NCI-H446 (cell line): ENCODE results near the gene KDM3B.
A peak's percentile ranks its signal among the peaks of the same experiment; 100 is the strongest.

Experiments
- DNase-seq, 2 experiments: peaks; one replicate each; lab custom pipeline; 2025; lab: John Stamatoyannopoulos, UW

The KDM3B gene

DNA sequence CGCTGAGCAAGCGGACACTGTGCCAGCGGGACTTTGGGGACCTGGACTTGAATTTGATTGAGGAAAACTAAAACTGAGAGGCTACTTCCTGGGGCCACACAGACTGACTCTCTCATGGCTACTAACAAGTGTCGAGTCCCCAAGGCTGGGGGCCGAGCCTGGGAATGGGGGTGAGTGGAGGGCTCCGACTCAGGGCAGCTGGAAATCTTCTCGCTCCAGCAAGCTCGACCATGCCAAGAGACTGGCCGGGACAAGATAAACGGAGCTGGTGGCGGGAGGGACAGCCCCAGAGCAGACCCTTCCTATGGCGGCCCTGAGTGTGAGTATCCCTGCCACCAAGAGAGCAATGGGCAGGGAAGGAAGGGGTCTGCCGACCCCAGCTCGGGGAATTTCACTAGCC, 5.6 kb upstream of the KDM3B start:
- no peak for DNase-seq

DNA sequence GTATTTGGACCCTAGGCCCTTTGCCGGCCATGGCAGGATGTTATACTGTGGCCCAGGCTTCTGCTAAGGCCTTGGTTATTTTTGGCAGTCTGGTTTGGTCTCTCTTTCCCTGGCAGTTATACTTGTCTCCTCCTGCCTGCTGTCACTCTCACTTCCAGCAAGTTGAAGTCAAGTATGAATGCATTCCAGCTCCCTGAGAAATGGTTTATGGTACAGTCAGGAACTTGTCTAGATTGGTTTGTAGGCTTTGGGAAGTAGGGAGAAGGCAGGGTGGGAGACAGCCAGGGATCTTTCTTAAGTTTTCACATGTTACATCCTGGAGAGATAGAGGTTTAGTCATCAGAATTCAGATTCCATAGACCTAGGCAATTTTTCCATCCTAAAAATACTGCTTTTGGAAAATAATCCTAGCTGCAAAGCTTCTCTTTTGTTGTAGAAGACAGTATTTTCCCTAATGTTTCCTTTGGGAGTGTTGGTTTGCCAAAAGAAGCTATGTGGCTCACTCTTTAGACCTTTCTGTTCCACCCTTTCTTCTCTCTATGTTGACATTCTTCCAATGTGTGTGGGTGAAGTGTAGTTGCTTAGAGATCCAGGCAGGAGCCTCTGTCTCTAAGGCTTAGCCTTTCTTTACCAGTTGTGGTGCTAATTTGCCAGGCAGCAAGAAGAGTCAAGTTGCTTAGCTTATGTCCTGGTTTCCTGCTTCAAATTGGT, 2.5 kb upstream of the KDM3B start:
- no peak for DNase-seq

DNA sequence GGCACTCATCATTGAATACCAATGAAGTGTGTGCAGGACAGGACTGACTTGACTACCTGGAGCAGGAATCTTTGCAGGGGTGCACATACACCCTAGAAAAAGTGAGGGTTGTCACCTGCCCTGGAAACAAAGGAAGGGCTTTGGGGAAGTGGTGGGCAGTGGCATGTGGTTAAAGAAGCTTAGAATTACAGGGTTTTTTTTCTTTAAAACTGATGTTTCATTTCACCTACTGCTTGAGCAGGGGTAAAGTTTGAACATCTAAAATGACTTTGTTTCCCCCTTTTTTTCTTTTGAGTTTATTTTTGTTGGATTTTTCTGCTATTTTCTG, 2.0 kb upstream of the KDM3B start:
- no peak for DNase-seq

DNA sequence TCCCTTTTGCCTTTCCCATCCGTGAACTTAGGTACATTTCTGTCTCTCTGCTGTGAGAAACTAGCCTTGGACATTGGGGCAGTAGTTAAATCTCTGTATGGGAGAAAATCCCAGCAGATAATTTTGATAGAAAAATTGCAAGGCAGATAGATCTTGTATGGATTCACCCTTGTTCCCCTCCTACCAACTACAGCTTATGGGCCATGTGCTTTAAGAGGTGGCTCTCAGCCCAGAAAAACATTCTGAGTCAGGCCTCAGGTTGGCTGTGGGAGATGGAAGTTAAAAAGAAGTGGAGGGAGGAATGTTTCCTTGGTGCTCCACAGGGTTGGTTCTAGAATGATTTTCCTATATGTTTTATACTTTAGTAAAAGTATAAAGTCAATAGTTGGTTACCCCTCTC, 1.4 kb upstream of the KDM3B start:
- no peak for DNase-seq

DNA sequence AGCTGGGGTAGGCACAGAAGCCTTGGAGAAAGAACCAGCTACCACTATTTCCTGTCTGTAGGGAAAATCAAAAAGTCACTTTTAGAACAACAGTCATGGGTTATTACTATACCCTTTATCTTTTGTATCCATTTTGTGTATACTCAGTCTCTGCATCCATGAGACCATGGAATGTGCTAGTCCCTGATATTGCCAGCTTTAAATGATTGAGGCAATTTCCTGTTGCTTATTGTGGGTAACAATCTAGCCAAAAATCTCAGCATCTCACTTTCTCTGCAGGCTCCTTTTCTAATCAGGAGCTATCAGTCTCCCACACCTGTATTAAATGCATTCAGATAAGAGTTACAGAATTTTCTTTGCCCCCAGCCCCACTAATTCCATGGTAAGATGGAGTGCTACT, 968 bp upstream of the KDM3B start:
- DNase-seq: no peak

DNA sequence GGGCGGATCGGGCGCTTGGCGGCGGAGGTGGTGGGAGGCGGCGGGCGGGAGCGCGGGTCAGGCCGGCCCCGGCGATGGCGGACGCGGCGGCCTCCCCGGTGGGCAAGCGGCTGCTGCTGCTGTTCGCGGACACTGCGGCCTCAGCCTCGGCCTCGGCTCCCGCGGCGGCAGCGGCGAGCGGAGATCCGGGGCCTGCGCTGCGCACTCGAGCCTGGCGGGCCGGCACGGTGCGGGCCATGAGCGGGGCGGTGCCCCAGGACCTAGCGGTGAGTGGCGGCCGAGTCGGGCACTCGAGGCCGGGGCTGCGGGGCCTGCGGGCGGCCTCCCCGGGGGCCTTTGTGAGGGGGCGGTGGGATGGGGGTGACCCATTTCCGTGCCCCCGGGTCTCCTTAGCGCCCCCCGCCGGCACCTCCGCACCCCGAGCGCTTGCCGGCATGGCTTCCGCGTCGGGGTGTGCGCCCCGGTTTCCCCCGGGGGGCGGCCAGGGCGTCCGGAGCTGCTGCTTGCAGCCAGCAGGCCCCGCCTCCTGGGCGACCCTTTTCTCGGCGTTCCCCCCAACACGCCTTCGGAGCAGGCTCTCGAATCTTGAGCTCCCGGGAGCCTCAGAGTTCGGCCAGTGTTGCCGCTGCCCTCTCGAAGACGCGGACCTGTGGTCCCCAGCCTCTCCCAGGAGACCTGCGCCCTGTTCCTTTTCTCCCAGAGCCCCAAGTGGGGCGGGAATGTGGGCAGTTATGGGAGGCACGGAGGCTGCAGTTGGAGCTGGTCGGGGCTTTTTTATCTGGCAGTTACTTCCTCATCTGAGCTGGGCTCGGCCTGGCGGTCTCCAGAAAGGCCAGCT, 456 bp downstream of the KDM3B start:
- DNase-seq: peak in 1 of 2 experiments; percentile 55

DNA sequence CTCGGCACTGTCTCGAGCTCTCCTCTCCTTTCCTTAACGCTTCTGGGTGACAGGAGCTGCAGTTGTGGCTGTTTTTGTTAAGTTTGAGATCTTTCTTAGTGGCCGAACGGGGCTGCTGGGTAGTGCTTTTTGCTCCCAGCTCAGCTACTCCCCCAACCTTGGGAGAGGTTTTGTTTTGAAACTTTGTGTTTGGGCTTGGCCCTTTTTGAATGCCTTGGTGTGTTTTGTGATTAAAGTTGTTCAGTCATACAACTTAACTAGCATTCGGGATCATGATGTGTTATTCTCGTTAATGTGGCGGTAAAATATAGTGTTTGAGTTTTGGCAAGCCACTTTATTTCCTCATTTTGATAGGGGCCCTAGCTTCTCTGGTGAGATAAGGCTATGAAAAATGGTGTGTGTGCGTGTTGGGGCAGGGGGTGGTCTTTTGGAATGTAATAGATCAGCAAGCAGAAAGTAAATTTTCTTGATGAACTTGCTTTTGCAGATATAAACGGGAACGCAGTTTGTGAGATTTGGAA, 1.1 kb downstream of the KDM3B start:
- DNase-seq: no peak

DNA sequence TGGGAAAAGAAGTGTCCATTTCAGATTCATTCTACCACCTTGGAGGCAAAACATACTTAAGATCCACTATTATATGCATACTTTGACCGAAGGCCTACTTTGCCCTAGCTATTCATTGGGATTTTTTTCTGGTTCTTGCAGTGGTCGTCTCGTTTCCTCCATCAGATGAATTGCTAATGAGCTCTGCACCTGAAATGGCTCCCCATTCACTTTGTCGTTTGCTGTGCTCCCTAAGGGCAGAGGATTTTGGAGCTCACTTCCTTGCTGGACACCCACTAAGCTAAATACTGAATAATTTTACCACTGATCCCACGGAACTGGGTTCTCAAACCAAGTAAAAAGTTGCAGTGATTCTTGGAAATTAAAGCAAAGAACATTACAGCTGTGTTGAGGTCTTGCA, 1.9 kb downstream of the KDM3B start:
- DNase-seq: no peak

DNA sequence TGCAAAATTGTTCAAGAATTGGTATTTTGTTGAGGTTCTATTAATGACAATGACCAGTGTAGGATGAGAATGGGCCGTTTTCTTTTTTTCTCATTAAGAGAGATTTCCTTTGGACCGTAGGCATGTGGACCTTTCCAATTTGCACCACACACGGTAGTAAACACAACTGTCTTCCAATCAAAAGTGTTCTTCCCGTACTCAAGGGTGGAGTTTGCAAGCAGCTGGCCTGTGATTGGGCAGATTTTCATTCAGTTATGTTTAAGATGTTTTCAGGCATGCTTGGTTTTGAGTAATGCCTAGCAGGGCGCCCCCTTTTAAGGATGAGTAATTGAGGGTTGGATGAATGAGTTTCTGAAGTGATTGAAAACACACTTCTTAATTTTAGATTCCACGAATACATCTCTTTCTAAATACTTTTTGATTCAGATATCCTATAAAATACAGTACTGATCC, 2.5 kb downstream of the KDM3B start:
- peak in 1 of 2 experiments; percentile 11 for DNase-seq

DNA sequence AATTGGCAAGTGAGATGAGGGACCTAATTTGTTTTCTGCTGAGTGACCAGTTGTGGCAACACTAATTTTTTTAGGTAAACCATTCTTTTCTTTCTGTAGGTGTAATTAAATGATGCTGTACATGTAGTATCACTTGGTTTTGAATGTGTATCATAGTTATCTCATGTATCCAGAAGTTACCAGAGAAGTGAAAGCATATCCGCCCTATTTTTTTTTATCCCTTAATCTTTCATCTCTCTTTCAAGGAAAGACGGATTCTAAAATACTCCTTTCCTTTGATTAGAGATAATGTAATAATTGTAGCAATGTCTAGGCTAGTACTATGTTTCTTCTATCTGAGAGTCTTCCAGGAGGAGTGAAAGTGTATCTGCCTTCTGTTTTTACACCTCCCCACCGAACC, 7.1 kb downstream of the KDM3B start:
- DNase-seq: no peak

DNA sequence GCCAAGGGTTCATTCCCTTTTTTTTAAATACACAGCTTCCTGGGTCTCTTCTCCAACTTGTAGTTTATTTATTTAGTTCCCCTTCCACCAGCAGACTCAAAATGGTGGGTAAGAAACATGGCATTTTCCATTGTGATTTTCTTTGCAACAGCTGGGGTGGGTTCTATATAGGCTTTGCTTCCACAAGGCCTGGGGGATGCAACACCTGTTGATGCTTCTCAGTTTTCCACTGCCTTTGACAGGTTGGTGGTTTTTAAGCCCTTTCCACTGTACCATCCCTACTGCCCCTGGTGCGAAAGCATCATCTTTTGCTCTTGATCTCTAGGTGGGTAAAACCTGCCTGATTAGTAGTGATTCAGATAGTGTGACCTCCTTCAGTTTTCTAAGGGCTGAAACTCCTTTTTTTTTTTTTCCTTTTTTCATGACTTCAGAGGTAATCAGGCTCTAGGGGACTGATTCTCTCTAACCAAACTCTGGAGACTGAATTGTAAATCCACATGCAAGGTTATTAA, 8.5 kb downstream of the KDM3B start:
- DNase-seq: no peak

DNA sequence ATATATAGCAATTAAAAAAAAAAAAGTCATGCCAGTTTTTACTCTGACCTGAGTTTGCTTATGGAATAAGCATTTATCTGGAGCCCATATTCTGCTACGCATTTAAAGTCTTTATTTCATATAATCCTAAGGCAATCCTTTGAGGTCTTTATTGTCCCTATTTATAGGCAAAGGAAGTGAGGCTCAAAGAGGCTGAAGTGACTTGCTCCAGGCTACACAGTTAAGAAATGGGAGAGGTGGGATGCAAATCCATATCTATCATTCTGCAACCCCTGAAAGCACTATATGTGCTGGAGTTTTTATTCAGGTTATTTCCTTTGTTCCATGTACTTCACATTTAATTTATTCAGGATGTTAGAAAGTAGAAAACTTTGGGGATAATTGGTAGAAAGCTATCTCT, 12.1 kb downstream of the KDM3B start:
- DNase-seq: no peak

DNA sequence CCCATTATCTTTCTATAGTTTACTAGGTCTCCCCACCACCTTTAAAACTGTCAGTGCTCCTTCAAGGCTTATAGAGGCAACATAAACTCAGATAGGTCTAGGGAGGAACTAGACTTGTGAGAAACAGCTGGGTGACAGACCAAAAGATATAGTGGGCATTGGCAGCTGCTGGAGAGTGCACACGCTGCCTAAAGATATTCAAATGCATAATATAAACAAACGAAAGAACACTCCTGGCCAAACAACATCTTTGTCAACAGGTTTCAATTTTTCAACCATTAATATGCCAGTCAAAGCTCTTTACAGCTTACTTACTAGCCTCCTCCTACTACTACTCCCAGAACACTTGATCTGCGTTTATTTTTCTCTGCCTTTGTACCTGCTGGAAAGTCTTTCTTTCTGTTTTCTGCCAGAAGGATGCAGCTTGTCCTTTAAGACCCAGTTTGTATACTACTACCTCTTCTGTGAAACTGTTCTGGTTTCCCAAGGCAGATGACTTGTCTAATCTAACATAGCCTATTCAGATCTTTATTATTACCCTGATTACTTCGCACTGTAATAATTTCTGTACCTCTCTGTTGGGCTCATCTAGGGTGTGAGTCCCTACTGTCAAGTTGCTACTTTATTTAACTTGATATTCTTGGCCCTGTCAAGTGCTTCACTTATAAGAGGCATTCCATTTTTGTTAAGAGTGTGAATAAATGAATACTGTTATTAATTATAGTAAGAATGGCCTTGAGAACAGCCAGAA, 14.3 kb downstream of the KDM3B start:
- DNase-seq: no peak

DNA sequence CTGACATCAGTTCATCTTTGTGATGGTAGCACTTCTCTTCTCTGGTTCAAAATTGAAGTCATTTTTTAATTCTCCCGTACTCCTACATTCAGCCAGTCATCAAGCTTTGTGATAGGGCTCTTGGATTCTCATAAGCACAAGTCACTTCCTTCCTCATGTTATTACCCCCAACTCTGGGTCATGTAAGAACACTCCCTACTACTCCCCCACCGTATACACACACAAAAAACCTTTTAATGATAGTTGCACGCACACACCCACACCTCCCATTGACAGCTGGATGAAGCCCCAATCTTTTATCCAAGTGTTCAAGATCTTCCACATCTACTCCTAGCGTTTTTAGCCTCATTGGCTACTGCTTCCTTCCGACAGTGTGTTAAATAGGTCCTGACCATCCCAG, 16.8 kb downstream of the KDM3B start:
- DNase-seq: no peak

DNA sequence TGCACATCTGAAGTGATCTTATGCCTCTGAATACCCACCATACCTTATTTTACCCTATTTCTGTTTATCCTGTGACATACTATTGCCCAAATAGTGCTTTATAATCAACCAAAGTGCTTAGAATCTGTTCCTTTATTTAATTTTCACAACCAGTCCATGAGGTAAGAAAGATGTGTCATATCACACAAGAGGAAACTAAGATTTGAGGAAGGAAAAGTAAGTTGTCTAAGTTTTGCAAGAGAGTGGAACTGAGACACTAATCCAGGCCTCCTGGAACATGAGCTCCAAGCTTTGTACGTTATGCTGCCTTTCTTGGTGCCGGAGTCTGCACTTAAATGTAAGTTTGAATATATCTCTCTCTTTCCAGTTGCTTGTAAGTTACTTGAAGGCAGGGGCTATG, 17.2 kb downstream of the KDM3B start:
- no peak for DNase-seq

DNA sequence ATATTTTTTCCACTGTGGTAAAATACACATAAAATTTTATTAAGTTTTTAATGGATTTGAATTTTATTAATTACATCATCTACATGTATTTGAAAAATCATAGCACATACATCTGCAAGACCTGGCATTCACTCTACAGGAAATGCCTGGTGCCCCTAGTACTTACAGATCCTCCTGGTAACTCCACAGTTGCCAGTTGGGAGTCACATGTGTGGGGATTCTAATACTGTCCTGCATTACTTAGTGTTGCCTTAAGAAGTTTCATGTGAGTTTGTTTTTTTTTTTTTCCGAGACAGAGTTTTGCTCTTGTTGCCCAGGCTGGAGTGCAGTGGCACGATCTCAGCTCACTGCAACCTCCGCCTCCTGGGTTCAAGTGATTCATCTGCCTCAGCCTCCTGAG, 18.1 kb downstream of the KDM3B start:
- no peak for DNase-seq

DNA sequence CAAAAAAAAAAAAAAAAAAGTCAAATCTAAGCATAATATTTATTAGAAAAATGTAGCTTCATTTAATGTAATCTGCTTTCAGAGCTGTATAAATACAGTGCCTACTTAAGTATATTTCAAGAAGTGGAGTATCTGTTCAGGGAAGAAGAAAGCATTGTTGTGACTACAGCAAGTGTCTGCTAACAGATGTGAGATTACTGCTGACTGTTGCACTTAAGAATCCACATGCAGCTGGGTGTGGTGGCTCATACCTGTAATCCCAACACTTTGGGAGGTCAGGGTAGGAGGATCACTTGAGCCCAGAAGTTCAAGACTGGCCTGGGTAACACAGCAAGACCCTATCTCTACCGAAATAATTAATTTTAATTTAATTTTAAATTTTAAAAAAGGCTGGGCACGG, 19.0 kb downstream of the KDM3B start:
- DNase-seq: no peak

DNA sequence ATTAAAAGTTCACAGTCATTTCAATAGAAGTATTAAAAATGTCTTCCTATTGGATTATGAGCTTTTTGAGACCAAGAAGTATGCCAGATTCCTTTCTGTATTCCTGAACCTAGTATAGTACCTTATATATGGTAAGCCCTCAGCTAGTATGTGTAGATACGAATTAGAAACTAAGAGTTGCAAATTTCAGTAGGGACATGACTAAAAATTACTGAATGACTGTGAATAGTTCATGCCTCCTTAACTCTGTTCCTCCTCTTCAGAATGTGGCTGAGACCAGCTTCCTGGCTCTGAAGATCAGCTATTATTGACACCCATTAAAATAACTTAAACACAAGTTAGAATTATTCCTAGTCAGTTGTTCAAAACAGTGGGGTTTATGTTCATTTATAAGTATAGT, 19.7 kb downstream of the KDM3B start:
- no peak for DNase-seq

DNA sequence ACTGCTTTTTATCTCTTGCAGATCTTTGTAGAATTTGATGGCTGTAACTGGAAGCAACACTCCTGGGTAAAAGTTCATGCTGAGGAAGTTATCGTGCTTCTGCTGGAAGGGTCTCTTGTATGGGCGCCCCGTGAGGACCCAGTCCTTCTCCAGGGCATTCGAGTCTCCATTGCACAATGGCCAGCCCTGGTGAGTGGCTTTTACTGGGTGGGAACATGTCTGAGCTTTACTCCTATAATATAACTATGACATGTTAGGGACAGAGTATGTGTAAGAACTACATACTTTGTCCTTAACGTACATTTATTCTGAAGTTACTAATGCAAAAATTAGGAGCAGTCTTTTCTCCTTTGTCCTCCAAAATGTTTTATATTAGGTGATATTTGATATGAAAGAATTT, 20.2 kb downstream of the KDM3B start:
- no peak for DNase-seq

DNA sequence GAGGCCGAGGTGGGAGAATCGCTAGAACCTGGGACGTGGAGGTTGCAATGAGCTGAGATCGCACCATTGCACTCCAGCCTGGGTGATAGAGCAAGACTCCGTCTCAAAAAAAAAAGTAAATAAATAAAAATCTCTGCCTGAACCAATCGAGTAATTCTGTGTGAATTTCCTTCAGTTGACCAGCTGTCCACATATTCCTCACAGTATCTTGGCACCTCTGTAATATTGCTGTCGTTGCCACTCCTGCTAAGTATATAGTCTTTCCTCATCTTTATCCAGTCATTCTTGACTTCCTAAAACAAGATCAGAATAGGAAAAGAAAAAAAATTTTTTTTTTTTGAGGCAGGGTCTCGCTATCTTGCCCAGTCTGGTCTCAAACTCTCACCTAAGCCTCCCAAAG, 29.9 kb downstream of the KDM3B start:
- no peak for DNase-seq

DNA sequence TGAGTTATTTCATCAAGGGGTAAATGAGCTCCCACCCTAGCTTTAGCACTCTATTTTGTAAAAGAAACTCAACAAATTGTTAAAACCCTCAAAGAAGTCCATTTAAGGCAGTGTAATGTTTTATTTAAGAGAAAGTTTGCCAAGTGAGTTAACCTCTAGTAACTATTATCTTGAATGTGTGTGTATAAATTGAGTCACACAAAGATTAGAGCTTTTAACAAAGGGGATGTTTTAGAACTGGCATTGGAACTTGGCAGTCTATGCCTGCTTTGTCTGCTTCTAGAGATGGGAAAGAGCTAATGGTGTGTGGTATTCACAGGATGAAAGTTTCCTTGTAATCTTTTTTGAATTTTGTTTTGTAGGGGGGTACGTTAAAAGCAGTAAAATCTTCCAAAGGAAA, 33.2 kb downstream of the KDM3B start:
- DNase-seq: no peak

DNA sequence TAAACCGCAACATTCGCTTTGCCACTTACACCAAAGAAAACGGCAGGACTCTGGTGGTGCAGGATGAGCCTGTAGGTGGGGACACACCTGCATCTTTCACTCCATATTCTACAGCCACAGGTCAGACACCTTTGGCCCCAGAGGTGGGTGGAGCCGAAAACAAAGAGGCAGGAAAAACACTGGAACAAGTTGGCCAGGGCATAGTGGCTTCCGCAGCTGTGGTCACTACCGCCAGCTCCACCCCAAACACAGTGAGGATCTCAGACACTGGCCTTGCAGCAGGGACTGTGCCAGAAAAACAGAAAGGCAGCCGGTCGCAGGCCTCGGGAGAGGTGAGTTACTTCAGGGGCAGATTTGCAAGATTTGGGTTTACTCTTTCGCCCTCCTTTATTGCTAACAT, 33.8 kb downstream of the KDM3B start:
- DNase-seq: no peak

DNA sequence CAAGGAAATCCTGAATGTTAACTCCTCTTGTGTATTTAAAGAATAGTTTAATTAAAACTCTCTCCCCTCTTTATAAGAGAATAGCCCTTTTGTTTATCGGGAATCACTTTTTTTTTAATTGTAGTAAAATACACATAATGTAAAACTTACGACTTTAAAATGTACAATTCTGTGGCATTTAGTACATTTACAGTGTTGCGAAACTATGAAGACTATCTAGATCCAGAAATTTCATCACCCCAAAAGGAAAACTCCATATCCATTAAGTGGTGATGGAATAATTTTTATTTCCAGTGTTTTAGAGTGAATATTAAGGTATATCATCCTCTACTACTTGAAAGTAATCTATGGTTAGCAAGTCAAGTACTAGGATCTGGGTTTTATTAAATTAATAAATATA, 36.8 kb downstream of the KDM3B start:
- DNase-seq: no peak
